Parathyroid adenoma (tissue), 2 donors: Measurements from ENCODE around the gene RPL38.

Experiments used
- H2AFZ ChIP-seq: fragments of 300-600 bp; sonication (generic); one replicate; pipeline ENCODE4 v1.7.0; 2017; ENCODE audit warnings: antibody characterized with exemption, mild to moderate bottlenecking
- H3K27ac ChIP-seq: fragments of 300-600 bp; sonication (generic); one replicate; pipeline ENCODE4 v1.7.0; 2017
- H3K27me3 ChIP-seq: fragments of 300-600 bp; sonication (generic); one replicate; pipeline ENCODE4 v1.7.0; 2017; ENCODE audit warnings: low read length; ENCODE audit not compliant: control insufficient read depth, insufficient read depth
- H3K36me3 ChIP-seq: fragments of 300-600 bp; sonication (generic); one replicate; pipeline ENCODE4 v1.7.0; 2017; ENCODE audit warnings: low read length; ENCODE audit not compliant: control insufficient read depth, insufficient read depth
- H3K4me1 ChIP-seq: fragments of 300-600 bp; sonication (generic); one replicate; pipeline ENCODE4 v1.7.0; 2017; ENCODE audit warnings: control low read depth
- H3K4me2 ChIP-seq: fragments of 300-600 bp; sonication (generic); one replicate; pipeline ENCODE4 v1.7.0; 2017; ENCODE audit warnings: low read length
- H3K4me3 ChIP-seq: fragments of 300-600 bp; sonication (generic); one replicate; pipeline ENCODE4 v1.7.0; 2017; ENCODE audit warnings: low read depth, low read length
- H3K79me2 ChIP-seq: fragments of 300-600 bp; sonication (generic); one replicate; pipeline ENCODE4 v1.7.0; 2017; ENCODE audit warnings: control low read depth
- H3K9ac ChIP-seq: fragments of 300-600 bp; sonication (generic); one replicate; pipeline ENCODE4 v1.7.0; 2017; ENCODE audit warnings: mild to moderate bottlenecking
- H3K9me3 ChIP-seq: fragments of 300-600 bp; sonication (generic); one replicate; pipeline ENCODE4 v1.7.0; 2017; ENCODE audit warnings: low read length; ENCODE audit not compliant: control insufficient read depth
- CTCF ChIP-seq: fragments of 300-600 bp; sonication (generic); IDR thresholded peaks from one replicate; pipeline ENCODE4 v1.7.0; 2017; ENCODE audit warnings: antibody characterized with exemption, mild to moderate bottlenecking
- donor health status: primary hyperparathyroidism.

RPL38 gene

GRCh38 chr17:74235040-74235581, 31.6 kb downstream of the RPL38 start:
- Histone ChIP-seq H2AFZ (no peak overlapping the region), H3K79me2 (no peaks in the 10 kb centered on the region), H3K4me2 (no peak overlapping the region), H3K9me3 (no peaks in the 10 kb centered on the region), H3K36me3 (no peaks in the 10 kb centered on the region), H3K27me3 (no peaks in the 10 kb centered on the region), H3K27ac (no peak overlapping the region), H3K4me3 (no peak overlapping the region), H3K9ac (no peak overlapping the region), H3K4me1 (no peaks in the 10 kb centered on the region)
- TF ChIP-seq CTCF = no peak

- Histone ChIP-seq H3K4me1 (no peaks in the 10 kb centered on the region), H3K79me2 (no peaks in the 10 kb centered on the region), H3K27ac (no peak overlapping the region), H3K36me3 (no peaks in the 10 kb centered on the region), H3K9ac (no peak overlapping the region), H3K9me3 (no peaks in the 10 kb centered on the region), H3K27me3 (no peaks in the 10 kb centered on the region), H3K4me2 (no peak overlapping the region), H3K4me3 (no peak overlapping the region), H2AFZ (no peak overlapping the region)
- TF ChIP-seq CTCF = no peak
Measured at GRCh38 chr17:74235911-74236371, 32.5 kb downstream of the RPL38 start.

GRCh38 chr17:74237321-74237720, 33.8 kb downstream of the RPL38 start:
- H3K27me3 ChIP-seq = no peaks in the 10 kb centered on the region
- H3K4me2 ChIP-seq = no peak overlapping the region
- no peaks in the 10 kb centered on the region for H3K36me3 ChIP-seq
- no peaks in the 10 kb centered on the region for H3K79me2 ChIP-seq
- H2AFZ ChIP-seq = no peak overlapping the region
- TF ChIP-seq CTCF = no peak
- H3K27ac ChIP-seq = no peak overlapping the region
- H3K4me1 ChIP-seq = no peaks in the 10 kb centered on the region
- no peak overlapping the region for H3K4me3 ChIP-seq
- no peaks in the 10 kb centered on the region for H3K9me3 ChIP-seq
- no peak overlapping the region for H3K9ac ChIP-seq

- no peaks in the 10 kb centered on the region for H3K36me3 ChIP-seq
- H2AFZ ChIP-seq = no peak overlapping the region
- no peaks in the 10 kb centered on the region for H3K79me2 ChIP-seq
- H3K4me1 ChIP-seq = no peaks in the 10 kb centered on the region
- H3K4me3 ChIP-seq = no peak overlapping the region
- no peak overlapping the region for H3K9ac ChIP-seq
- H3K27ac ChIP-seq = no peak overlapping the region
- H3K9me3 ChIP-seq = no peaks in the 10 kb centered on the region
- H3K27me3 ChIP-seq = no peaks in the 10 kb centered on the region
- H3K4me2 ChIP-seq = no peak overlapping the region
- TF ChIP-seq CTCF = no peak
Measured at GRCh38 chr17:74239172-74239571, 35.7 kb downstream of the RPL38 start.

GRCh38 chr17:74240618-74241205, 37.2 kb downstream of the RPL38 start:
- H3K79me2 ChIP-seq = no peaks in the 10 kb centered on the region
- H2AFZ ChIP-seq = no peak overlapping the region
- H3K27ac ChIP-seq = no peak overlapping the region
- no peak for TF ChIP-seq CTCF
- H3K4me2 ChIP-seq = no peak overlapping the region
- no peak overlapping the region for H3K4me3 ChIP-seq
- no peaks in the 10 kb centered on the region for H3K27me3 ChIP-seq
- no peaks in the 10 kb centered on the region for H3K36me3 ChIP-seq
- H3K4me1 ChIP-seq = no peaks in the 10 kb centered on the region
- no peak overlapping the region for H3K9ac ChIP-seq
- H3K9me3 ChIP-seq = no peaks in the 10 kb centered on the region
